Stimulated activated CD8-positive, alpha-beta memory T cell treated with anti-CD3 and anti-CD28 coated beads, Interleukin-12 subunit alpha, Interleukin-12 subunit beta, amount 100 ng/mL, for 4 hours (primary cell): ENCODE results near the gene DUS1L.
"Not testable (repeated sequence)": the region's sequence is repeated elsewhere in the genome, so short reads cannot be mapped to it uniquely, and the experiment has no call there.

ENCODE experiments used
- DNase-seq: peaks from one replicate; pipeline ENCODE4 v3.0.0-alpha.2; 2020; ENCODE audit warnings: low read depth

Gene DUS1L

DNA sequence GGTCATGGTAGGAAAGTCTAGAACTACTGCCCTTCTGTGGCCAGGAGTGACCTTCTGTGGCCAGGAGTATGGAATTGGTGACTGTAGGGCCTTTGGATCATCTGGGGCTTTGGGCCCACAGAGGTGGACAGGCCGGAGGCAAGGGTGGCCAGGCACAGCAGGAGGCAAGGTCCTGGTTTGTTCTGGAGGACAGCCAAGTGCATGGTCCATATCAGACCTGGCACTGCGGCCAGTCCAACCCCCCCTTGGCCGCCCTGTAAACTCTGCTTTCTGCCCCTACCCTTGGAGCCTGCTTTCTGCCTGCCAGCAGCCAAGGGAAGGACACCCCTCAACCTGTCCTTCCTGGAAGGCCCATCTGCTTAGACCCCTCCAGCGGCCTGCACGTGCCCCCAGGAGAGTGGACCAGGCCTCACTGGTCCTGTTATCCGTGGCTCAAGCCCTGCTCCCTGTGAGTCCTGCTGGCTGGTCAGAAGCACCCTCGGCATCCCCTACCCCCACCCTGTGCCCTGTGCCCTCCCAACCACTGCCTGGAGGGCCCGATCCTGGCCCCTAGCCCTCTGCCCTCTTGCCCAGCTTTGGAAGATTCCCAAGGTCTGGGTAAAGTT, 25.8 kb downstream of the DUS1L start:
- no peak for DNase-seq

DNA sequence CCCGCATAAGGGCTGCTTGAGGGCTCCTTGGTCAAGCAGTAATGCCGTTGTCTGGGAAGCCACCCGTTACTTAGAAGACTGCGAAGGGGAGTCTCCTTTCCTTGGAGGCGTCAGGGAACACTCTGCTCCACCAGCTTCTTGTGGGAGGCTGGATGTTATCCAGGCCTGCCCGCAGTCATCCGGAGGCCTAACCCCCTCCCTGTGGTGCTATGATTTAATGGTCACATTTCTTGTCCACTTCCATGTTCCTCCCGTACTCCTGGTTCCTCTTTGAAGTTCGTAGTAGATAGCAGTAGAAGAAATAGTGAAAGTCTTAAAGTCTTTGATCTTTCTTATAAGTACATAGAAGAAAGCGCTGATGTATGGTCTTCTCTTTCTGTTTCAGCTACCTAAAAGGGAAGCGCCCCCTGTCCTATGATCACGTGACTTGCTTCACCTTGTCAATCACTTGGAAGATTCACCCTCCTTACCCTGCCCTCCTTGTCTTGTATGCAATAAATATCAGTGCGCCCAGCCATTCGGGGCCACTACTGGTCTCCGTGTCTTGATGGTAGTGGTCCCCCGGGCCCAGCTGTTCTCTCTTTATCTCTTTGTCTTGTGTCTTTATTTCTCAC, 26.7 kb downstream of the DUS1L start:
- DNase-seq: not testable (repeated sequence)

DNA sequence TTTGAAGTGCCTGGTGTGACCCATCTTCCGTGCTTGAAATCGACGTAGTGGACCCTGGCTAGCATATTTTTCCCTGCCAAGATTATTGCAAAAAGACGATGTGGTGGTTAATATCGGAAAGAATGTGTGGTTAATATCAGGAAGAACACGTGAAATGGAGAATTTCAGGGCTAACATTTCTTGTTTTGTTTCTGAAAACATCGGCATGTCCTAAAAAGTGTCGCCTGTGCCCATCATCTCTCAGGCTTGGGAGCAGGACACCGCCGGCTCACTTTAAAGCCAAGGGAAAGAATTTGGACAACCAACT, 27.8 kb downstream of the DUS1L start:
- DNase-seq: no peak

DNA sequence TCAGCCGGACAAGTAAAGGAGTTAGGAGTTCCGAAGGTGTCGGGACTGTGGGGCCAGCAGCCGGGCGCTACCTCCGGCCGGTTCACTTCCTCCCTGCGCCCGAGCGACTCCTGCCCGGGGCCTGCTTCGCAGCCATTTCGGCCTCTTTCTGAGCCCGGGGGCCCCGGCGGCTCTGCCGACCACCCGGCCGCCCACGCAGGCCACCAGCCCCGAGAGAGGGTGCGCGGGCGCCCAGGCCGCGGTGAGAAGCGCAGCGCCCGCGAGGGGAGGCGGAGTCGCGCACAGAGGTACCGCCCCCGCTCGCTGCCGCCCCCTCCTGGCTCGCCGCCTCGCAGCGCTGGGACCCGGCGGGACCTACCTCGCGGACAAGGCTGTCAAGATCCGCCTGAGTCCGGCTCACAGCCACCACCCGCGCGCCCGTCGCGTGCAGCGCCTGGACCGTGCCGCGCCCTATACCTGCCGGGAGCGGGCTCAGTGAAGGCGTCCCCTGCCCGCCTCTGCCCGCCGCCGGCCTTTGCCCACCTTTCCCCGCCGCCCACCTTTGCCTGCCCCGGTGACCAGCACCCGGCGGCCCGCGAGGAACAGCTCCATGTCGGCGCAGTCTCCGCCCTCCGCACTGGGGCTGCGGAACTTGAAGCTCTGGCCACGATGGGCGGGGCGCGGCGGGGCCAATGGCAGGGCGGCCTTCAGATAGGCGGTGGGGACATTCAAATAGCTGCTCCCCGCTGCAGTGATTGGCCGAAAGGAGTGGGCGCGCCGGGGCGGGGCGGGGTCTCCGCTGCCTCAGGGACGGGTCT, 28.3 kb downstream of the DUS1L start, which contains the start of gene DCXR:
Gene DCXR, minus strand, starts transcription at position 606 of the 797 bp plus-strand sequence. Its CDS starts 15 bp downstream, at position 591.
- DNase-seq: peak; percentile 84

DNA sequence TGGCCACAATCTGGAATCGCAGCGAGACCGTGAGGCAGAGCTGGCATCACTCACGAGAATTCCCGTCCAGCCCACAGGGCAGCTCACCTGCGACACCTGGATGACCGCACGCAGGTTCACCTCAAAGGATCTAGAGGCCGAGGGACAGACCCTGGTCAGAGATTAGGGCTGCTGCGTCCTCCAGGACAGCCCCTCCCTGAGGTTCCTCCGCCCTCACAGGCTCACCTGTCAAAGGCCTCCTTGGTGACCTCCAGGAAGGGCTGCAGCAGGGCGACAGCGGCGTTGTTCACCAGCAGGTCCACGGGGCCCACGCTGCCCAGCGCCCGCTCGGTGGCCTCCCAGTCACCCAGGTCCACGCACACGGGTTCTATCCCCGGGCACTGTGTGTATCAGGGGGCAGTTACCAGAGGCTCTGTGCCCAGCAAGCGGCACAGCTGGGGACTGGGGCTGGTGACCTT, 28.9 kb downstream of the DUS1L start:
- DNase-seq: no peak

DNA sequence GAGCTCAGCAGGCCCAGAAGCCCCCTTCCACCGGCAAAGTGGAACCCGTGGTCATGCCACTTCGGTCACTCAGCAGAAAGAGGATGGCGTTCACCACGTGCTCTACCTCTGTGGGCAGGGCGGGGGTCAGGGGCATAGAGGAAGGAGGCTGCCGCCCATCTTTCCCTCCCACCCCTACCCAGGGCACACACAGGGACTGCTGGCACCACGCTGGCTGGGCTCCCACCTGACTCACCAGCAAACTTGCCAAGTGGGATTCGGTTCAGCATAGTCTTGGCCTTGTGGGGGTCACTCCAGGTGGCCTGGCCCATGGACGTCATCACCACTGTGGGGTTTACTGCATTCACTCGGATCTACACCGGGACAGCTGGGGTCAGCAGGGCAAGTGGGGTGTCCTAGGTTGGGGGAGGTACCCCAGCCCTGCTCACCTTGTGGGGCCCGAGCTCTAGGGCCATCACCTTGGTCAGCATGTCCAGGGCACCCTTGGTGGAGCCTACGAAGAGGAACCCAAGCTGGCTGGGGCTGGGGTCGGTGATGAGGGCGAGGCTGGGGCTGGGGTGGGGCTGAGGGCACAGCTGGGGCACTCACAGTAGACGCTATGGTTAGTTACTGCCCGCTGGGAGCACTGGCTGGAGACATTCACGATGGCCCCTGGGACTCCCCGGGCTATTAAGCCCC, 29.5 kb downstream of the DUS1L start:
- DNase-seq: no peak

DNA sequence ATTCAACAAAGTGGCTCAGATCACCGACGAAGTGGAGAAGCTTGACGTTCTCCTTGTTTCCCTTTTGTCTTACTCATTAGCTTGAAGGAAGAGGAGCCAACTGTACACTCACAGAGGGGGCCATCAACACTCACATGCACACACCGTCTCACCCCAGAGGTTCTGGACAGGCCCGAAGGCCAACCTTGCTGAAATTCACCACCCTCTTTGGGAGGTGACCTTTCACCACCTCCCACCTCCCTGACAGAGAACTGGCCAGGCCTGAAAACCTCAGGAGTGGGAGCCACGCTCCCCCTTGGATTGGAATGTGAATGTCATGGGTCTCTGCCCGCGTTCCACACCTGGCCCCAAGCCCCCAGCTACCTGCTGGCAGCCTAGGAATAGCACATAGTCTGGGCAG, 30.1 kb downstream of the DUS1L start:
- no peak for DNase-seq

DNA sequence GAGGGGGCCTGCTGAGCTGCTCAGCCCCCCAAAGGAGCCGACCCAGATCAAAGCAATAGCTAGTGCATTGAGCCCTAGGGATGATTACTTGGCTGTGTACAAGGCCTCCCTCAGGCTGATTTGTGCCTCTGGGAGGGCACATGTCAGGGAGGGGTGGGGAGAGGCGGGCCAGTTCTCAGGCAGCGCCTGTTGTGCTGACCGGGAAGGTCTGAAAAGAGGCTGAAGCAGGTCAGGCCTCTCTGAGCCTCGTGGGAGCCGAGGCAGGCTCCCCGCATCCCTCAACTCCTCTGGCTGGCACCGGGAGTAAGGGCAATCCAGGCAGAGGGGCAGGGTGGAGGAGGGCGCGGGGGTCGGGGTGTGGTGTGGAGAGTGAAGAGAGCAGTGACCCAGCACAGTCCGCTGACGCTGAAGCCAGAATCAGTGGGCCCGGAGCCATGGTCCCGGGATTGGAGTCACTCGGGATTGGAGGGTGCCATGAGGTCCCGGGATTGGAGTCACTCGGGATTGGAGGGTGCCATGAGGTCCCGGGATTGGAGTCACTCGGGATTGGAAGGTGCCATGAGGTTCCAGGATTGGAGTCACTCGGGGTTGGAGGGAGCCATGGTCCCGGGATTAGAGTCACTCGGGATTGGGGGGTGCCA, 31.1 kb downstream of the DUS1L start:
- no peak for DNase-seq

DNA sequence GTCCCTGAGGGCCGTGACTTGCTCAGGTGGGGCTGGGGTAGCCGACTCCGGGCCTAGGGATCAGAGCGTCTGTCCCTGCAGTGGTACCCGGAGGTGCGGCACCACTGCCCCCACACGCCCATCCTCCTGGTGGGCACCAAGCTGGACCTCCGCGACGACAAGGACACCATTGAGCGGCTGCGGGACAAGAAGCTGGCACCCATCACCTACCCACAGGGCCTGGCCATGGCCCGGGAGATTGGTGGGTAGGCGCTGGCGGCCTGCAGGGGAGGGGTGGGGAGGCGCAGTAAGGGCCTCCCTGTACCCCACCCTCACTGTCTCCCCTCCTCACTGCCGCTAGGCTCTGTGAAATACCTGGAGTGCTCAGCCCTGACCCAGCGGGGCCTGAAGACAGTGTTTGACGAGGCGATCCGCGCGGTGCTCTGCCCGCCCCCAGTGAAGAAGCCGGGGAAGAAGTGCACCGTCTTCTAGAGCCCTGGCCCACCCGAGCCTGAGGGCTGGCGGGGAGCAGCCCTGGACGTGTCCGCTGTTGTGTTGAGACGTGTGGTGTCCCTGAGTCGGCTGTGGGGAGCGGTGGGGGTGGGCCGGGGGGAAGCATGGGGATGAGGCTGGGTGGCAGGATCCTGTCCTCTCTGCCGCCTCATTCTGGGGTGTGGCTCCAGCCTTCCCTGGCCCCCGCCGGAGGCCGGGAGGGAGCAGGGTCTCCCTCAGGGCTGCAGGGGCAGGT, 32.1 kb downstream of the DUS1L start:
- DNase-seq: no peak

DNA sequence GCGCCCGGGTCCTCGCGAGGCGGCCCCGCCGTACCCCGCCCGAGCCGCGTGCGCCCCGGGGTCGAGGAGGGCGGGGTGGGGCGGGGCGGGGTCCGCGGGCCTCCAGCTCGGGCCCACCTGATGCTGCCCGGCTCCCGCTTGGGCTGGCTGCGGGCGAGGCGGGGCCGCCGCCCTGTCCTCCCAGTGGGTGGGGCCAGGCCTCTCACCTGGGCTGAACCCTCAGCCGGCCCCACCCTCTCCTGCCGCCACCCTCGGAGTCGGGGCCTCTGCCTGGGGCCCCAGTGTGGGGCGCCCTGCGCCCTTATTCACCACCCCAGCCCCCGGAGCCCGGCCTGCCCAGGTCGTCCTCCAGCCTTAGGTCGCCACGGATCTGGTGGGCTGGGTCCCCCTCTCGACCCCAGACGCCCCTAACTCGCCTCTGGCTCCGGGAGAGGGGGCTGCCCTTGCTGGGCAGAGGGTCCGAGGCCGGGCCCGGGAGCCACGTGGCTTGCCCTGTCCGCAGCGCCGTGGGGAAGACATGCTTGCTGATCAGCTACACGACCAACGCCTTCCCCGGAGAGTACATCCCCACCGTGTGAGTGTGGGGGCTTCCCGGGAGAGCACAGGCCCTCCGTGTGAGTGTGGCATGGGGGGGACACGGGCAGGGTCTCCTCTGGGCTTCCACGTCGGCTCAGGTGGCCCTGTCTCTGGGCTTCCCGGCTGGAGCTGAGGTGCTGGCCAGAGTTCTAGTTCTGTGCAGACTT, 33.5 kb downstream of the DUS1L start:
- no peak for DNase-seq

DNA sequence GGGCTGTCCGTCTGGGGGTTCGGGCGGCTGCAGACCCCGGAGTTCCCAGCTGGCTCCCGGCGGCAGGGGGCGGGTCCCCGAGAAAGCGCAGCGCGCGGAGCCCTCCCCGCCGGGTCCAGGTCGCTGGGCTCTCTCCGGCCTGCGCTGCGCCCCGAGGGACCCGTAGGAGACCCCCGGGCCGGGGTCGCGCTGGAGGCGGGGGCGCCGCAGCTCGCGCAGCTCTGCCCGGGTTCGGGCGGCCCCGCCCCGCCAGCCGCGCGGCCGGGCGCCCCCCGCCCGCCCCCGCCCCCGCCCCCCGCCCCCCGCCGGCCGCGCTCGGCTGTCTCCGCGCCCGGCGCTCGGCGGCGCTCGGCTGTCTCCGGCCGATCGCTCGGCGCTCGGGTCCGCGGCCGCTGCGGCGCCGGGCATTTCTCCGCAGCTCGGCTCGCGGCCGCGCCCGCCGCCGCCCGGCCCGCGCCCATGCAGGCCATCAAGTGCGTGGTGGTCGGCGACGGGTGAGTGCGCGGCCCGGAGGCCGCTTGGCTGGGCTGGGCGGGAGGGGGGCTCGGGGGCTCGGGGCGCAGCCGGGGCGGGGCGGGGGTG, 34.2 kb downstream of the DUS1L start, which contains the start of gene RAC3:
Gene RAC3, plus strand, starts transcription at position 376 of the 582 bp plus-strand sequence. Its CDS starts 84 bp downstream, at position 460.
- DNase-seq: no peak

DNA sequence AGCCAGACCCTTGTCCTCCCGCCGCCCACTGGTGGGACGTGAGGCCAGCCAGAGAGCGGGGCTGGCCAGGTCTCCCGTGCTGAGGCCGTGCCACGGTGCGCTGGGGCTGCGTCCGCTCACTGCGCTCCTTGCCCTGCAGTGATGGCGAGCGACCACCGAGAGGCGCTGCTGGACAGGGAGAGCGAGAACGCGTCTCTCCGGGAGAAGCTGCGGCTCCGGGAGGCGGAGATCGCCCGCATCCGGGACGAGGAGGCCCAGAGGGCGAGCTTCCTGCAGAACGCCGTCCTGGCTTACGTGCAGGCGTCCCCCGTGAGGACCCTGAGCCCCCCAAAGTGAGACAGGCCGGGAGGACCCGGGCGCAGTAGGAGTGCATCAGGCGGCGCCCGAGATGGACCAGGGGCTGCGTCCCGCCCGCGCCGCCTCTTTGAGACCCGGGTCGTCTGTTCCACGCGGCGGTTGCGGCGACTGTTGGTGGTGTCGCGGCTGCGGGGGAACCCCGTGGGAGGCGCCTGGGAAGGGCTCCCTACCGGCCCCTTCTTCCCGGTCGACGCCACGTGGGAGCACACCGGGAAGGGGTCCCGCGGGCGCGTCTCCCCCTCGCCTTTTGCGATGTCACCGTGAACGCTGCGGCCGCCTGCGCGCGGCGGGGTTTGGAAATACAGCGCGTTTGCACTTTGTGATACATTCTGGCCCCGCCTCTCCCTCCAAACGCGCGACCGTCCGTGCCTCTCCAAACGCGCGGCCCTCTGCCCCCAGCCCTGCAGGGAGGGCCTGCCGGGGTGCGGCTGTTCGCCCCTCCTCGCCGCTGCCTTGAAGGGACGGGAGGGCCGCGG, 34.9 kb downstream of the DUS1L start:
- peak; percentile 60 for DNase-seq

DNA sequence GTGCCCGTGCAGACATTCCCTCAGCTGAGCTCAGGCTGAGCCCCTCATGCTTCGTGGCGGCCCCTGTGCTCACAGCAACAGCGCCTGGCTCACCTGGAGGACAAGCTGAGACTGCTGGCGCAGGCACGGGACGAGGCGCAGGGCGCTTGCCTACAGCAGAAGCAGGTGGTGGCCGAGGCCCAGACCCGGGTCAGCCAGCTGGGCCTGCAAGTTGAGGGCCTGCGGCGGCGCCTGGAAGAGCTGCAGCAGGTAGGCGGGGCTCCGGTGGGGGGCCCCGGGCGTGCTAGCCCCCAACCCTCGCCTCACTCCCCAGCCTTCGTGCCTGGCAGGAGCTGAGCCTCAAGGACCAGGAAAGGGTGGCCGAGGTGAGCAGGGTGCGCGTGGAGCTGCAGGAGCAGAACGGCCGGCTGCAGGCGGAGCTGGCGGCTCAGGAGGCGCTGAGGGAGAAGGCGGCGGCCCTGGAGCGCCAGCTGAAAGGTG, 35.6 kb downstream of the DUS1L start:
- no peak for DNase-seq

DNA sequence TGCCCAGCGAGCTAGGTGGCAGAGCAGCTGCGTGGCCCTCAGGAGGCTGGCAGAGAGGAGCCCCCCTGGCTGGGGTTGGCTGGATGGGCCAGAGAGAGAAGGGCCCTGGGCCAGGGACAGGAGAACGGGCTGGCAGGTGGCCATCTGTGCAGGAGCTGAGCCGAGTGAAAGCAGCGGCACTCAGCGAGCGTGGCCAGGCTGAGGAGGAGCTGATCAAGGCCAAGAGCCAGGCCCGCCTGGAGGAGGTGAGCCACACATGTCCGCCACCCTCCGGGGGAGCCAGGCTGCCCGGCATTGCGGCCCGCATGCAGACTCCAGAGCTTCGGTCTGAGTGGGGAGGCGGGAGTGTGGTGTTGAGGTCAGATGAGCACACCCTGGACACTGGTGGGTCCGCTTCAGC, 36.2 kb downstream of the DUS1L start:
- no peak for DNase-seq

DNA sequence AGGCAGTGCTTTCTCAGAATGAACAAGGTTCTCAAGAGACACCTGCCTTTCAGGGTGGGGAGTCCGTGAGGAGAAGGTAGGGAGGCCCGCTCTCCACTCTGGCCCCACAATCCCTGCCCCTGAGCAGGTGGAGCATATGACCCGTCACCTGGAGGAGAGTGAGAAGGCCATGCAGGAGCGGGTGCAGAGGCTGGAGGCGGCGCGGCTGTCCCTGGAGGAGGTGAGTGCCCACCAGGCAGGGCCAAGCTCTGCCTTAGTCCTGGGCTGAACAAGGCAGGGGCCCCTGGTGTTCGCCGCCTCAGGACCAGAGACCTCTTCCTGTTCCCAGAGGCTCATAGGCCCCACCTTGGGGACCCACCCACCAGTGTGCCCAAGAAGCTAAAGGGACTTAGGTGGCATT, 36.6 kb downstream of the DUS1L start:
- DNase-seq: no peak

DNA sequence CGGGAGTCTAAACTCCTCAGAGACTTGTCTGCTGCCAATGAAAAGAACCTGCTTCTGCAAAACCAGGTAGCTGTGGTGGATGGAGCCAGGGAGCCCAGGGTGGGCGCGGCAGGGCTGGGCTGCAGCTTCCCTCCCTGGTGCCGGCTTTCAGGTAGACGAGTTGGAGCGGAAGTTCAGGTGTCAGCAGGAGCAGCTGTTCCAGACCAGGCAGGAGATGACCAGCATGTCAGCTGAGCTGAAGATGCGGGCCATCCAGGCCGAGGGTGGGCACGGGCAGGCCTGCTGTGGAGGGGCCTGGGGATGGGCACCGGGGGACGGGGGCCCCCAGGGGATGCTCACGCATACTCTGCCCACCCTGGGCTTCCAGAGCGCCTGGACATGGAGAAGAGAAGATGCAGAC, 37.4 kb downstream of the DUS1L start:
- no peak for DNase-seq

DNA sequence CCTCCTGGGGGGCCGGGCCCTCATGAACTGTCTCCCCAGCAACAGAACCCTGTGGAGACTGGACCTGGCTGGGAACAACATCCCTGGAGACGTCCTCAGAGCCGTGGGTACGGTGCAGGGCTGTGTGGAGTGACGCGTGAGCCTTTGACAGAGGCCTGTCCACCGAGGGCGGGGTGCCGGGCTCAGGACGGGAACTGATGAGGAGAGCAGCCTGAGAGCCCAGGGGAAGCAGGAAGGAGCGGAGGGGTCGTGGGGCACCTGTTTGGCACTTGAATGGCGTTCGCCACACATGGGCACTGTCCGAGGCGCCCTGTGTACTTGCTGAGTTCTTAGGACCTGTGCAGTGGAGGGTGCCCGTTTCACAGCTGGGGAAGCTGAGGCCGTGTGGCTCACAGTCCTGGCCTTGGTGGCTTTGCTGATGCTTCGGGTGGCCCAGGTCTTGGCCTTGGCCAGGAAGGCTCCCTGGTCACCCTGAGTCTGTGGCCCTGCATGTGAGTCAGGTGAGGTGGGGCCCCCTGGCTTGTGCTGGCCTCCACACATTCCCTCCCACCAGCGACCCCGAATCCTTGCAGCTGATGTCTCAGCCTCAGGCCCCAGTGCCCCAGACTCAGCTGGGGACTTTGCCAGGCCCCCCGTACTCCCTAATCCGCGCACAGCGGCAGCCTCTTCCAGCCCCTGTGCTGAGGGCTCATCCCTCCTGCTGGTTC, 40.0 kb downstream of the DUS1L start:
- DNase-seq: no peak

DNA sequence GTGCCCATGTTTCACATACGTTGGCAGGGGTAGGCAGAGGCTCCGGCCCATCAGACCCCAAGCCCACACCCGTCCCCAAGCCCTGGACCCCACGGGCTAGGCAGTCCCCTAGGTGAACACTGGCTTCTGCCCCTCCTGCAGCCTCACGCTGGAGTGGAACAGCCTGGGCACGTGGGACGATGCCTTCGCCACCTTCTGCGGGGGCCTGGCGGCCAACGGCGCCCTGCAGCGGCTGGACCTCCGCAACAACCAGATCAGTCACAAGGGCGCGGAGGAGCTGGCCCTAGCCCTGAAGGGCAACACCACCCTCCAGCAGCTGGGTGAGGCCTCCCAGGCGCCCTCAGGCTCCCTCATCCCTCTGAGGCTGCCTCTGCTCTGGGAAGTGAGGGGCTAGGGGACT, 40.7 kb downstream of the DUS1L start:
- DNase-seq: no peak
